ENCODE measurements around the gene CHST11.

CHST11 gene

GRCh38 chr12:104747330-104747729 is 290.6 kb downstream of the CHST11 start:
- no peak for DNase-seq

GRCh38 chr12:104747955-104748354 is 291.2 kb downstream of the CHST11 start:
- no peak for DNase-seq

- DNase-seq, result no peak
Observed at GRCh38 chr12:104748356-104748755, 291.6 kb downstream of the CHST11 start.

DNA sequence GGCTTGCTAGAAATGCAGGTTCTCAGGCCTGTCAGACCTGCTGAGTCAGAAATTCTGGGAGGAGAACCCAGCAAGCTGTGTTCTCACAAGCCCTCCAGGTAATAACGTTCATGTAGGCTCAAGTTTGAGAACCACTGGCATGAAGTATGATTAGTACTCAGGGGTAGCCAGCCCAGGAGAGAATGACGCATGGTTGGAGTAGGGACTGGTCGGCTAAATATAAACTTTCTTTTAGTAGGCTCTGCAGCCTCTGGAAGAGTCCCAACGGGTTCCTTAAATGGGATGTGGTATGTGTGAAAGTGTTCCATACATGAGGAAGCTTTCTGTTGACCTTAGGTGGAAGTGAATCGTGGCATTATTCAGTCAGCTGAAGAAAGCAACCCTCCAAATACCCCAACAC is 292.0 kb downstream of the CHST11 start:
- no peak for DNase-seq

DNA sequence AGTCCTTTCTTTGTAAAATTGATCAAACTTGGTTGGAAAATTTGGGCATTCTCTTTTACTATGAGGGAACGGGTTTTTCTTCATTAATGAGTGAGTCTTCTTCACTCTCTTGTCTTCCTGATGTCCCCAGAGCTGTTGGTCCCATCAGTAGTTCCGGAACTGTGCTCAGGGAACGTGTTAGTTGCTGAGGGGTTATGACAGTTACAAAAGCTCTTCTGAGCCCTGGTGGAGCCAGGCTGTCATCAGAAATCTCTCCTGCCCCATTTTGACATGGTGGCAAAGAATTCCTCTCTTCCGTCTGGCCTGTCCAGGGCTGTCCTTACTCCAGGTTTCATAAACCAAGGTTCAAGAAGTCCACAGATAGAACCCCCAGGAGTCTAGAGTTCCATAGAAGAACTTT is 292.8 kb downstream of the CHST11 start:
- DNase-seq, result no peak

DNA sequence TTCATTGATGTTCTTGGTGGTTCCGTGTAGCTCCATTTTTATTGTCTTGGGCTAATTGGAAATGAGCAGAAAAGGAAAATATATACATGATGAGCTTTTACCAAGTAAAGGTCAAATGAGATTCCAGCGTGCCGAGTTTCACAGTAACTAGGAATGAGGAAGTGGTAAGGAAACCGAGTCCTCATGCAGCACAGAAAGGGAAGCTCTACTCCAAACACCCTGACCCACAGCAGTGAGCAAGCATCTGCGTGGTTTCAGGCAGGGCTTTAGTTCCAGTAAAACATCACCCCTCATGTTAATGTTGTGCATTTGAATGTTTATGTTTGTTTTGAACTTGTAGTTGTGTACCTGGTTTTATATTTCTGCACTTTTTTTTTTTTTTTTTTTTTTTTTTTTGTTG is 293.3 kb downstream of the CHST11 start:
- DNase-seq, result peak in 1 of 2 donors; percentile 71

DNA sequence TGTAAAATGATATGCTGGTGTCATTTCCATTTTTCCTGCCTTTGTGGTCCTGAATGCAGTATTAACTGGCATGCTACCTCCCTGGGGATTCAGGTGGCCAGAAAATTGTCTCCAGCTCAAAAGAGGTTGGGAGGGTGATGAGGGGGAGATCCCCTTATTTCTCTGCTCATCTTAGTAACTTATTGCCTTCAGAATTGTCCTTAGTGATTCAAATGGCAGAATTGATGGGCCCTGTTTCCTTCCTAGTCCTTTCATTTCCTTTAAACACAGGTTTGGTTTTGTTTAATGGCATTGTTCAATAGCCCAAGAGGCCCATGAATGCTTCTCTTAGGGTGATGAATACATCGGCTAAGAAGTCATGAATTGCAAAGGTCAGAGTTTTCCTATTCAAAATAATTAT is 294.4 kb downstream of the CHST11 start:
- DNase-seq, result no peak

- no peak for DNase-seq
Observed at GRCh38 chr12:104751594-104751993, 294.8 kb downstream of the CHST11 start.

DNA sequence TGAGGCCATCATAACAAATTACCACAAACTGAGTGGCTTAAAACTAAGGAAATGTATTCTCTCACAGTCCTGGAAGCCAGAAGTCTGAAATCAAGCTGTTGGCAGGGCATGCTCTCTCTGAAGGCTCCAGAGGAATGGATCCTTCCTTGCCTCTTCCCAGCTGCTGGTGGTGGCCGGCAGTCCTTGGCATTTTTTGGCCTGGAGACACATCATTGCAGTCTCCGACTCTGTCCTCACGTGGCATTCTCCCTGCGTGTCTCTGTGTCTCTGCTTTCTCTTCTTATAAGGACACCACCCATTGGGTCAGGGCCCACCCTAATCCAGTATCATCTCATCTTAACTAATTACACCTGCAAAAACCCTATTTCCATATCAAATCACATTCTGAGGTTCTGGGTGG is 295.3 kb downstream of the CHST11 start:
- DNase-seq, result no peak

DNA sequence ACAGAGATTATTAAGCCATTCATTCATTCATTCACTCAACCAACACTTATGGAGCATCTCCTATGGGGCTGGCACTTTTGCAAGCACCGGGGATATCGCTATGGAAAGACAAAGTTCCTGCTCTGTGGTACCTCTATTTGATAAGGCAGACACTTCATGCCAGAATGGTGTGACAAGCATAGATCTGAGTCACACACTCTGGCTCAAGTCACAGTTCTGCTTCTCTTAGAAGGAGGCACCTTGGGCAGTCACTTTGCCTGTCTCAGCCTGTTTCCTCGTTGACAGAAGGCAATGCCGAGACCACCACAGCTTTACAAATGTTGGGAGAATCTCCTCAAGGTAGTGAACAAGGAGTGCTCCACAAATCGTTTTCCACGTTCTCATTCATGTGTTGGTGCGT is 296.1 kb downstream of the CHST11 start:
- DNase-seq, result no peak

- DNase-seq, result no peak
Observed at GRCh38 chr12:104756901-104757300, 300.2 kb downstream of the CHST11 start.

DNA sequence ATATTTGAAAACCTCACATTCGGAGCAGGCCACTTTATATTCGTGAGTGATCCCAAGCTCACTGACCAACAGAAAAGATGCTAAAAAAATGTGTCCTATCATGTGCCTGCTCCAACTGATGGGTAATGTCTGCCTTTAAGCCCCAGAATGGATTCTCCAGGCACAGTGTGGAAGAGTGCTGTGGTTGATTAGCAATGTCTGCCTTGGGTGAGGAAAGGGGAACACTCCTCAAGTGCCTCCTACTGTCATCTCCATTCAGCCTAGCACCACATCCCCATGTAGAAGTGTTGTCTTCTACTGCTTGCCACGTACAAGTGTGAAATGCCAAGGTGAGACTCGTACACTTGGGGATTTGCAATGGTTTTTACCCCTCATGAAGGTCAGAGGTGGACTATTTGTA is 302.0 kb downstream of the CHST11 start:
- no peak for DNase-seq

- DNase-seq, result no peak
Observed at GRCh38 chr12:104761091-104761490, 304.3 kb downstream of the CHST11 start.

- DNase-seq, result no peak
Observed at GRCh38 chr12:104761611-104762010, 304.9 kb downstream of the CHST11 start.

GRCh38 chr12:104763168-104763805 is 306.5 kb downstream of the CHST11 start:
- peak; percentile 30 to 62 for DNase-seq

GRCh38 chr12:104764225-104765091 is 307.7 kb downstream of the CHST11 start:
- no peak for DNase-seq

- DNase-seq, result no peak
Observed at GRCh38 chr12:104767261-104767660, 310.5 kb downstream of the CHST11 start.

DNA sequence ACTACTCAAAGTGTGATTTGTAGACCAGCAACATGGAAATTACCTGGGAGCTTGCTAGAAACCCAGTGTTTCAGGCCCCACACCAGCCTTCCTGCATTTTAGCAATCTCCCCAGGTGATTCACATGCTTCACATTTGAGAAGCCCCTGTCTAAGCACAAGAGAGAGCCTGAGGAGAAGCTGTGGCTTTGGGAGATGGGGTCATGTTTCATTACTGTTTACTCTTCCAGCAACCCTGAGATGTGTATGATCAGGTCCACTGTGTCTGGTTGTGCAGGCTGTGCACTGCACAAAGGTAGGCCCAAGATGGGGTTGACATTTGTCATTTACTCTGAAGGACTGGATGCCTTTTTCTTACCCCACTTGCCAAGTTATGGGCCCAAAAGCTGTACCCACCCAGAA is 311.3 kb downstream of the CHST11 start:
- DNase-seq, result no peak

- no peak for DNase-seq
Observed at GRCh38 chr12:104769144-104769561, 312.4 kb downstream of the CHST11 start.

DNA sequence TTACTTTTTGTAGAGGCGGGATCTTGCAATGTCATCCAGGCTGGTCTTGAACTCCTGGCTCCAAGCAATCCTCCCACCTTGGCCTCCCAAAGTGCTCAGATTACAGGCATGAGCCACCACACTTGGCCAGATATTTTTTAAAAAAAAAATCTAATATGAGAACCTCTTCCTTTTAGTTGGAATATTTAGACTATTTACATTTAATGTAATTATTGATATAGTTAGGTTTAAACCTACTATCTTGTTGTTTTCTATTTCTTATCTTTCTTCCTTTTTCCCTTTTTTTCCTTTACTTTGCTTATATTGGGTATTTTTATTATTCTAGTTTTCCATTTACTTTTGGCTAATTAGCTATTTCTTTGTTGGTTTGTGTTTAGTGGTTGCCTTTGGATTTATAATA is 315.6 kb downstream of the CHST11 start:
- no peak for DNase-seq

- DNase-seq, result no peak
Observed at GRCh38 chr12:104775731-104776231, 319.0 kb downstream of the CHST11 start.

GRCh38 chr12:104779134-104779533 is 322.4 kb downstream of the CHST11 start:
- no peak for DNase-seq

DNA sequence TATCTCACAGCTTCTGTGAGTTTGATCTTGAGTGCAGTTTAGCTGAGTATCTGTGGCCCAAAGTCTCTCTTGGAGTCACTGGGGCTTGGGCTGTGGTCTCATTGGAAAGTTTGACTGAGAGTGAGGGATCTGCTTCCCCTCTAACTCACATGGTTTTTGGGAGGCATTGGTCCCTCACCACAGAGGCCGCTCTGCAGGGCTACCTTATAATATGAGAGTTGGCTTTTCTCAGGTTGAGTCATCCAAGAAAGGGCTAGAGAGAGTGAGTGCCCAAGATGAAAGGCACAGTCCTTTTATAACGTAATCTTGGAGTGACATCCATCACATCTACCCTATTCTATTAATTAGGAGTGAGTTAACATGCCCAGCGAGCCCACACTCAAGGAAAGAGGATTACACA is 325.5 kb downstream of the CHST11 start:
- DNase-seq, result no peak

GRCh38 chr12:104784592-104784991 is 327.8 kb downstream of the CHST11 start:
- DNase-seq, result no peak
